D721Med (cell line): ENCODE measurements around the gene SV2C.
A peak's percentile ranks its signal among the peaks of the same experiment; 100 is the strongest.

ENCODE experiments used
- DNase-seq: peaks from one replicate; pipeline ENCODE4 v3.0.0; 2011; ENCODE audit warnings: low spot score; ENCODE audit not compliant: insufficient read length
- FAIRE-seq: peaks from 2 replicates; lab custom pipeline; 2011; peaks lifted over from hg19 to GRCh38; lab: Jason Lieb, UNC
- CTCF ChIP-seq: IDR thresholded peaks from 2 replicates; pipeline ENCODE4 v1.5.1; 2012; ENCODE audit warnings: mild to moderate bottlenecking, control low read depth; ENCODE audit not compliant: insufficient read depth; ENCODE audit errors: missing control alignments

SV2C gene

GRCh38 chr5:76397200-76397599, 314.0 kb downstream of the SV2C start:
- DNase-seq: no peak
- no peak for FAIRE-seq
- TF ChIP-seq CTCF: no peak

GRCh38 chr5:76399268-76399667, 316.1 kb downstream of the SV2C start:
- no peak for DNase-seq
- no peak for FAIRE-seq
- TF ChIP-seq CTCF: no peak

- no peak for TF ChIP-seq CTCF
- DNase-seq (no peak), FAIRE-seq (no peak)
Measured at GRCh38 chr5:76400466-76400865, 317.3 kb downstream of the SV2C start.

- DNase-seq (no peak), FAIRE-seq (no peak)
- TF ChIP-seq CTCF: no peak
Measured at GRCh38 chr5:76401801-76402250, 318.6 kb downstream of the SV2C start.

- DNase-seq (no peak), FAIRE-seq (no peak)
- no peak for TF ChIP-seq CTCF
Measured at GRCh38 chr5:76402251-76402885, 319.2 kb downstream of the SV2C start.

- DNase-seq (peak; percentile 88), FAIRE-seq (no peak)
- TF ChIP-seq CTCF: peak; percentile 76
Measured at GRCh38 chr5:76402886-76403765, 319.9 kb downstream of the SV2C start, which contains the start of gene IQGAP2. IQGAP2 (plus strand) TSS chr5:76403285; CDS start chr5:76403546, 261 bp downstream.
